Left ventricle myocardium inferior (tissue), 1 donor: ENCODE data around the gene NOXA1. TPM values are rescaled to one million over a fixed set of nuclear protein-coding genes. Genes with fewer than 3 reads are reported as not detected.
A peak's percentile ranks its signal among the peaks of the same experiment; 100 is the strongest.
"Not testable (repeated sequence)": the region's sequence is repeated elsewhere in the genome, so short reads cannot be mapped to it uniquely, and the experiment has no call there.

Source experiments
- DNase-seq: peaks from one replicate; pipeline ENCODE4 v3.0.0-alpha.2; 2020
- H3K27ac ChIP-seq: fragments of 200-600 bp; replicated peaks from 2 replicates; pipeline ENCODE4 v1.8.0; 2021
- H3K27me3 ChIP-seq: fragments of 200-600 bp; 2 replicates; pipeline ENCODE4 v1.8.0; 2021; ENCODE audit warnings: low read depth
- H3K36me3 ChIP-seq: fragments of 200-600 bp; 2 replicates; pipeline ENCODE4 v1.8.0; 2021
- H3K4me1 ChIP-seq: fragments of 200-600 bp; 2 replicates; pipeline ENCODE4 v1.8.0; 2021
- H3K4me3 ChIP-seq: fragments of 200-600 bp; 2 replicates; pipeline ENCODE4 v1.8.0; 2021; ENCODE audit warnings: mild to moderate bottlenecking, moderate library complexity
- H3K9me3 ChIP-seq: fragments of 200-600 bp; replicated peaks from 2 replicates; pipeline ENCODE4 v1.8.0; 2021
- CTCF ChIP-seq: fragments of 200-600 bp; IDR thresholded peaks from 2 replicates; pipeline ENCODE4 v1.8.0; 2021; ENCODE audit warnings: antibody characterized with exemption, mild to moderate bottlenecking, borderline replicate concordance
- intact Hi-C: fragments of 100-400 bp; cut with micrococcal nuclease; formaldehyde crosslinking; loops from one replicate; pipeline ENCODE4 v1.11.0; 2022
- total RNA-seq: library from RNA; stranded (reverse); fragmentation: NEBNext Ultra II Directional; extraction: Animal tissue kit (Norgen Biotek cat#: 25700); gene quantifications from one replicate; pipeline ENCODE4 v1.2.1, GENCODE V29; 2021
- donor health status: DM: no; HTN: yes; CAD: no; lungs with severe emphysema.

Gene NOXA1
- total RNA-seq, 1 donor from 2014 or later = 2.0 TPM

GRCh38 chr9:137408651-137409405, 14.4 kb upstream of the NOXA1 start:
- no peak for DNase-seq
- H3K36me3 ChIP-seq = no peaks in the 10 kb centered on the region
- H3K27ac ChIP-seq = no peak overlapping the region
- H3K4me3 ChIP-seq = no peak overlapping the region
- intact Hi-C loops = loop anchor here (5.0 kb wide), 1 partner anchor 112 kb away; no protein-coding TSS in a partner anchor
- no peaks in the 10 kb centered on the region for H3K9me3 ChIP-seq
- H3K4me1 ChIP-seq = peaks cover 67% of the 10 kb centered on the region
- no peak for TF ChIP-seq CTCF
- no peaks in the 10 kb centered on the region for H3K27me3 ChIP-seq

- no peak for DNase-seq
Observed at GRCh38 chr9:137409515-137409914, 13.7 kb upstream of the NOXA1 start.

GRCh38 chr9:137410236-137410890, 12.8 kb upstream of the NOXA1 start:
- peak overlapping the region; percentile 92 for H3K27ac ChIP-seq
- peak overlapping the region; percentile 50 for H3K4me3 ChIP-seq
- H3K36me3 ChIP-seq, H3K27me3 ChIP-seq, DNase-seq, H3K9me3 ChIP-seq, intact Hi-C loops: not testable (repeated sequence)
- peaks cover 78% of the 10 kb centered on the region for H3K4me1 ChIP-seq

More at GRCh38 chr9:137409515-137409914, 13.7 kb upstream of the NOXA1 start:
- Histone ChIP-seq H3K4me1 (peaks cover 72% of the 10 kb centered on the region), H3K36me3 (no peaks in the 10 kb centered on the region), H3K4me3 (no peak overlapping the region), H3K27me3 (no peaks in the 10 kb centered on the region), H3K27ac (no peak overlapping the region), H3K9me3 (no peaks in the 10 kb centered on the region)
- no peak for TF ChIP-seq CTCF
- intact Hi-C loops = loop anchor here (5.0 kb wide), 1 partner anchor 112 kb away; no protein-coding TSS in a partner anchor

GRCh38 chr9:137410891-137411249, 12.3 kb upstream of the NOXA1 start:
- no peak for DNase-seq
- intact Hi-C loops = no loop called here

GRCh38 chr9:137411260-137411644, 11.9 kb upstream of the NOXA1 start:
- TF ChIP-seq CTCF = no peak
- Histone ChIP-seq H3K27ac (peak overlapping the region; percentile 92), H3K4me3 (peak overlapping the region; percentile 50), H3K27me3 (no peaks in the 10 kb centered on the region), H3K4me1 (peaks cover 73% of the 10 kb centered on the region), H3K36me3 (no peaks in the 10 kb centered on the region), H3K9me3 (no peaks in the 10 kb centered on the region)
- intact Hi-C loops = no loop called here
- DNase-seq = no peak

More at GRCh38 chr9:137410891-137411249, 12.3 kb upstream of the NOXA1 start:
- Histone ChIP-seq H3K4me1 (peaks cover 76% of the 10 kb centered on the region), H3K27ac (peak overlapping the region; percentile 92), H3K4me3 (peak overlapping the region; percentile 50), H3K27me3 (no peaks in the 10 kb centered on the region), H3K36me3 (no peaks in the 10 kb centered on the region), H3K9me3 (no peaks in the 10 kb centered on the region)
- no peak for TF ChIP-seq CTCF
